Natural killer cell (primary cell): Measurements from ENCODE around the gene MARCHF11. TPM values are rescaled to one million over a fixed set of nuclear protein-coding genes. Genes with fewer than 3 reads are reported as not detected.

Experiments used
- ATAC-seq, 3 donors: fragments of 150-1000 bp in 2 of 3; fragments of 200-7000 bp in 1 of 3; cut with Tn5 transposase; 1 replicate in 1 of 3; 2 replicates in 2 of 3; pipeline ENCODE4 v1.10.0; 2021; ENCODE audit warnings: mild to moderate bottlenecking in 2 of 3, moderate library complexity in 2 of 3
- DNase-seq, 2 donors: peaks; one replicate each; pipeline versions ENCODE4 v3.0.0 to v3.0.0-alpha.2; 2013 to 2021; ENCODE audit warnings: mixed read lengths in 1 of 2
- H3K27ac ChIP-seq: one replicate; pipeline ENCODE4 v1.5.1; 2013; ENCODE audit warnings: mild to moderate bottlenecking, low read length
- H3K27me3 ChIP-seq: one replicate; pipeline ENCODE4 v1.6.1; 2013; ENCODE audit warnings: low read length; ENCODE audit not compliant: control insufficient read depth, insufficient read depth
- H3K36me3 ChIP-seq: one replicate; pipeline ENCODE4 v1.6.1; 2013; ENCODE audit warnings: low read length; ENCODE audit not compliant: control insufficient read depth, insufficient read depth
- H3K4me1 ChIP-seq: one replicate; pipeline ENCODE4 v1.6.1; 2013; ENCODE audit warnings: low read length; ENCODE audit not compliant: control insufficient read depth, insufficient read depth
- H3K4me3 ChIP-seq: one replicate; pipeline ENCODE4 v1.5.1; 2013; ENCODE audit warnings: low read length
- H3K9me3 ChIP-seq: one replicate; pipeline ENCODE4 v1.6.1; 2013; ENCODE audit warnings: low read length; ENCODE audit not compliant: control insufficient read depth, insufficient read depth
- H3K27ac Mint-ChIP-seq, 2 donors: one replicate each; pipeline ENCODE4 v1.8.0; 2022; ENCODE audit warnings: mild to moderate bottlenecking in 2 of 2, mixed read lengths in 2 of 2, moderate library complexity in 1 of 2
- H3K27me3 Mint-ChIP-seq, 2 donors: one replicate each; pipeline ENCODE4 v1.8.0; 2022; ENCODE audit warnings: low read depth in 2 of 2, mixed read lengths in 2 of 2
- H3K36me3 Mint-ChIP-seq: one replicate; pipeline ENCODE4 v1.8.0; 2022; ENCODE audit warnings: mixed read lengths
- H3K4me1 Mint-ChIP-seq, 2 donors: one replicate each; pipeline ENCODE4 v1.8.0; 2022; ENCODE audit warnings: mixed read lengths in 2 of 2
- H3K4me3 Mint-ChIP-seq: one replicate; pipeline ENCODE4 v1.8.0; 2022; ENCODE audit warnings: mild to moderate bottlenecking, moderate library complexity, mixed read lengths
- H3K9me3 Mint-ChIP-seq, 2 donors: one replicate each; pipeline ENCODE4 v1.8.0; 2022; ENCODE audit warnings: mixed read lengths in 2 of 2
- CTCF ChIP-seq: fragments of 200-600 bp; IDR thresholded peaks from one replicate; pipeline ENCODE4 v1.8.0; 2022; ENCODE audit warnings: antibody characterized with exemption
- WGBS: methylation state at CpG from one replicate; pipeline ENCODE4 v1.1.7; 2013; ENCODE audit warnings: missing lambda C conversion rate; ENCODE audit not compliant: insufficient coverage; 5-methylcytosine and 5-hydroxymethylcytosine counted together
- intact Hi-C: fragments of 100-400 bp; cut with micrococcal nuclease; formaldehyde crosslinking; loops from one replicate; pipeline ENCODE4 v1.14.2; 2022
- total RNA-seq, 4 donors: library from RNA; stranded (reverse); fragments of 120-200 nt in 1 of 4; gene quantifications; one replicate each; pipeline versions ENCODE4 v1.2.3 to v1.2.4, GENCODE V29; 2013 to 2022

Gene MARCHF11
- total RNA-seq, 3 donors from 2014 or later (not counting 1 experiment from before 2014, with no cell fraction given), result not detected

- H3K4me3 ChIP-seq, result no peak overlapping the region
- WGBS, result 89% methylated on average over 3 of the region's 4 CpGs
- no peaks in the 10 kb centered on the region for H3K27me3 ChIP-seq
- Mint-ChIP-seq H3K36me3 (peaks cover 5% of the 10 kb centered on the region), H3K4me1 (no peaks in the 10 kb centered on the region), H3K27ac (no peak overlapping the region), H3K9me3 (peaks cover 11 to 13% of the 10 kb centered on the region in 2 donors), H3K4me3 (no peak overlapping the region), H3K27me3 (no peaks in the 10 kb centered on the region)
- DNase-seq (no peak), ATAC-seq (no peak)
- intact Hi-C loops, result no loop called here
- no peaks in the 10 kb centered on the region for H3K36me3 ChIP-seq
- peaks cover 7% of the 10 kb centered on the region for H3K9me3 ChIP-seq
- H3K27ac ChIP-seq, result no peak overlapping the region
- no peak for TF ChIP-seq CTCF
- H3K4me1 ChIP-seq, result no peaks in the 10 kb centered on the region
These were observed 113.8 kb downstream of the MARCHF11 start for GRCh38 chr5:16065831-16066230.

GRCh38 chr5:16064135-16064893 lies 115.3 kb downstream of the MARCHF11 start:
- DNase-seq (no peak), ATAC-seq (no peak)
- Histone ChIP-seq H3K27ac (no peak overlapping the region), H3K4me1 (no peaks in the 10 kb centered on the region), H3K27me3 (no peaks in the 10 kb centered on the region), H3K9me3 (peaks cover 7% of the 10 kb centered on the region), H3K4me3 (no peak overlapping the region), H3K36me3 (no peaks in the 10 kb centered on the region)
- Mint-ChIP-seq H3K4me1 (no peaks in the 10 kb centered on the region), H3K27me3 (no peaks in the 10 kb centered on the region), H3K27ac (no peak overlapping the region), H3K36me3 (peaks cover 5% of the 10 kb centered on the region), H3K9me3 (peaks cover 12 to 13% of the 10 kb centered on the region in 2 donors), H3K4me3 (no peak overlapping the region)
- intact Hi-C loops, result no loop called here
- no peak for TF ChIP-seq CTCF
- WGBS, result 69% methylated on average over 9 of the region's 9 CpGs

GRCh38 chr5:16061163-16061562 lies 118.4 kb downstream of the MARCHF11 start:
- Histone ChIP-seq H3K4me3 (no peak overlapping the region), H3K27me3 (no peaks in the 10 kb centered on the region), H3K36me3 (no peaks in the 10 kb centered on the region), H3K27ac (no peak overlapping the region), H3K9me3 (peaks cover 10% of the 10 kb centered on the region), H3K4me1 (no peaks in the 10 kb centered on the region)
- 66% methylated on average over 3 of the region's 3 CpGs for WGBS
- no peaks in the 10 kb centered on the region for H3K4me1 Mint-ChIP-seq
- intact Hi-C loops, result no loop called here
- ATAC-seq (no peak), DNase-seq (no peak)
- peaks cover 5% of the 10 kb centered on the region for H3K36me3 Mint-ChIP-seq
- H3K9me3 Mint-ChIP-seq, result peaks cover 14 to 19% of the 10 kb centered on the region in 2 donors
- H3K4me3 Mint-ChIP-seq, result no peak overlapping the region
- no peak for TF ChIP-seq CTCF
- H3K27me3 Mint-ChIP-seq, result no peaks in the 10 kb centered on the region
- H3K27ac Mint-ChIP-seq, result no peak overlapping the region

- Histone ChIP-seq H3K27ac (no peak overlapping the region), H3K9me3 (peaks cover 8% of the 10 kb centered on the region), H3K4me3 (no peak overlapping the region), H3K36me3 (no peaks in the 10 kb centered on the region), H3K27me3 (no peaks in the 10 kb centered on the region), H3K4me1 (no peaks in the 10 kb centered on the region)
- Mint-ChIP-seq H3K9me3 (peaks cover 14 to 25% of the 10 kb centered on the region in 2 donors), H3K36me3 (peaks cover 5% of the 10 kb centered on the region), H3K27me3 (no peaks in the 10 kb centered on the region), H3K4me3 (no peak overlapping the region), H3K4me1 (no peaks in the 10 kb centered on the region), H3K27ac (no peak overlapping the region)
- intact Hi-C loops, result no loop called here
- ATAC-seq (no peak), DNase-seq (no peak)
- 62% methylated on average over 1 of the region's 1 CpG for whole genome bisulfite sequencing
- no peak for TF ChIP-seq CTCF
These were observed 122.3 kb downstream of the MARCHF11 start for GRCh38 chr5:16057277-16057676.
